ENCODE results near the gene PCDHGC3.

Gene PCDHGC3

GRCh38 chr5:141518618-141519015 lies 42.9 kb downstream of the PCDHGC3 start:
- DNase-seq, result no peak
- H3K9me3 ChIP-seq (ENCODE audit: severe bottlenecking), result peaks cover 2% of the 10 kb centered on the region
- no peak for TF ChIP-seq CTCF (IDR thresholded peaks at IDR 0.05; ENCODE audit: low read depth, low read length)
- H3K27me3 ChIP-seq (ENCODE audit: insufficient read depth, low read depth, severe bottlenecking), result no peaks in the 10 kb centered on the region
- H3K4me3 ChIP-seq (ENCODE audit: low read depth, low read length), result no peak overlapping the region
- peaks cover 59% of the 10 kb centered on the region for H3K36me3 ChIP-seq
- H3K27ac ChIP-seq, result no peak overlapping the region

GRCh38 chr5:141519605-141520565 lies 44.1 kb downstream of the PCDHGC3 start:
- DNase-seq, result no peak
- H3K9me3 ChIP-seq (ENCODE audit: severe bottlenecking), result peaks cover 2% of the 10 kb centered on the region
- TF ChIP-seq CTCF (IDR thresholded peaks at IDR 0.05; ENCODE audit: low read depth, low read length), result no peak
- peaks cover 68% of the 10 kb centered on the region for H3K36me3 ChIP-seq
- no peak overlapping the region for H3K27ac ChIP-seq
- no peak overlapping the region for H3K4me3 ChIP-seq (ENCODE audit: low read depth, low read length)
- no peaks in the 10 kb centered on the region for H3K27me3 ChIP-seq (ENCODE audit: insufficient read depth, low read depth, severe bottlenecking)

- H3K4me3 ChIP-seq (ENCODE audit: low read depth, low read length), result no peak overlapping the region
- peaks cover 2% of the 10 kb centered on the region for H3K9me3 ChIP-seq (ENCODE audit: severe bottlenecking)
- DNase-seq, result no peak
- H3K36me3 ChIP-seq, result peaks cover 77% of the 10 kb centered on the region
- H3K27ac ChIP-seq, result no peak overlapping the region
- no peaks in the 10 kb centered on the region for H3K27me3 ChIP-seq (ENCODE audit: insufficient read depth, low read depth, severe bottlenecking)
- TF ChIP-seq CTCF (IDR thresholded peaks at IDR 0.05; ENCODE audit: low read depth, low read length), result no peak
These were observed 45.5 kb downstream of the PCDHGC3 start for GRCh38 chr5:141521244-141521781.

GRCh38 chr5:141522301-141522700 lies 46.5 kb downstream of the PCDHGC3 start:
- no peak for TF ChIP-seq CTCF (IDR thresholded peaks at IDR 0.05; ENCODE audit: low read depth, low read length)
- Histone ChIP-seq H3K27ac (no peak overlapping the region), H3K27me3 (ENCODE audit: insufficient read depth, low read depth, severe bottlenecking) (no peaks in the 10 kb centered on the region), H3K36me3 (peaks cover 76% of the 10 kb centered on the region), H3K4me3 (ENCODE audit: low read depth, low read length) (no peak overlapping the region), H3K9me3 (ENCODE audit: severe bottlenecking) (peaks cover 2% of the 10 kb centered on the region)
- no peak for DNase-seq

GRCh38 chr5:141523991-141524390 lies 48.2 kb downstream of the PCDHGC3 start:
- no peak for TF ChIP-seq CTCF (IDR thresholded peaks at IDR 0.05; ENCODE audit: low read depth, low read length)
- peaks cover 84% of the 10 kb centered on the region for H3K36me3 ChIP-seq

More at GRCh38 chr5:141523991-141524390, 48.2 kb downstream of the PCDHGC3 start:
- Histone ChIP-seq H3K27me3 (ENCODE audit: insufficient read depth, low read depth, severe bottlenecking) (no peaks in the 10 kb centered on the region), H3K4me3 (ENCODE audit: low read depth, low read length) (no peak overlapping the region), H3K27ac (no peak overlapping the region), H3K9me3 (ENCODE audit: severe bottlenecking) (peaks cover 2% of the 10 kb centered on the region)
- DNase-seq, result no peak

Data from WERI-Rb-1 (cell line).